Measurements from ENCODE around the gene DEF6.

Gene DEF6

GRCh38 chr6:35343835-35344550 is 46.4 kb downstream of the DEF6 start:
- DNase-seq (ENCODE audit: low spot score), result no peak

- DNase-seq (ENCODE audit: low spot score), result no peak
Measured at GRCh38 chr6:35351422-35351821, 53.8 kb downstream of the DEF6 start.

GRCh38 chr6:35352735-35353134 is 55.1 kb downstream of the DEF6 start:
- no peak for DNase-seq (ENCODE audit: low spot score)

- no peak for DNase-seq (ENCODE audit: low spot score)
Measured at GRCh38 chr6:35354361-35355135, 56.9 kb downstream of the DEF6 start.

- DNase-seq (ENCODE audit: low spot score), result no peak
Measured at GRCh38 chr6:35356391-35356790, 58.8 kb downstream of the DEF6 start.

GRCh38 chr6:35357677-35358076 is 60.1 kb downstream of the DEF6 start:
- no peak for DNase-seq (ENCODE audit: low spot score)

GRCh38 chr6:35358086-35358485 is 60.5 kb downstream of the DEF6 start:
- DNase-seq (ENCODE audit: low spot score), result no peak

GRCh38 chr6:35359346-35359743 is 61.7 kb downstream of the DEF6 start:
- DNase-seq (ENCODE audit: low spot score), result no peak

- DNase-seq (ENCODE audit: low spot score), result no peak
Measured at GRCh38 chr6:35359744-35360348, 62.2 kb downstream of the DEF6 start.

GRCh38 chr6:35360349-35361138 is 62.9 kb downstream of the DEF6 start:
- no peak for DNase-seq (ENCODE audit: low spot score)

GRCh38 chr6:35362200-35362599 is 64.6 kb downstream of the DEF6 start:
- no peak for DNase-seq (ENCODE audit: low spot score)

GRCh38 chr6:35363293-35363750 is 65.7 kb downstream of the DEF6 start:
- DNase-seq (ENCODE audit: low spot score), result no peak

- DNase-seq (ENCODE audit: low spot score), result no peak
Measured at GRCh38 chr6:35365594-35366203, 68.1 kb downstream of the DEF6 start.

- DNase-seq (ENCODE audit: low spot score), result no peak
Measured at GRCh38 chr6:35366204-35366596, 68.6 kb downstream of the DEF6 start.

- no peak for DNase-seq (ENCODE audit: low spot score)
Measured at GRCh38 chr6:35367646-35368037, 70.0 kb downstream of the DEF6 start.

GRCh38 chr6:35368038-35368887 is 70.6 kb downstream of the DEF6 start:
- no peak for DNase-seq (ENCODE audit: low spot score)

- peak; percentile 62 for DNase-seq (ENCODE audit: low spot score)
Measured at GRCh38 chr6:35370124-35370741, 72.6 kb downstream of the DEF6 start.

GRCh38 chr6:35370785-35371493 is 73.3 kb downstream of the DEF6 start:
- DNase-seq (ENCODE audit: low spot score), result peak; percentile 45

Data from NAMALWA (cell line).